Measurements from ENCODE around the gene TRUB1.

DNA sequence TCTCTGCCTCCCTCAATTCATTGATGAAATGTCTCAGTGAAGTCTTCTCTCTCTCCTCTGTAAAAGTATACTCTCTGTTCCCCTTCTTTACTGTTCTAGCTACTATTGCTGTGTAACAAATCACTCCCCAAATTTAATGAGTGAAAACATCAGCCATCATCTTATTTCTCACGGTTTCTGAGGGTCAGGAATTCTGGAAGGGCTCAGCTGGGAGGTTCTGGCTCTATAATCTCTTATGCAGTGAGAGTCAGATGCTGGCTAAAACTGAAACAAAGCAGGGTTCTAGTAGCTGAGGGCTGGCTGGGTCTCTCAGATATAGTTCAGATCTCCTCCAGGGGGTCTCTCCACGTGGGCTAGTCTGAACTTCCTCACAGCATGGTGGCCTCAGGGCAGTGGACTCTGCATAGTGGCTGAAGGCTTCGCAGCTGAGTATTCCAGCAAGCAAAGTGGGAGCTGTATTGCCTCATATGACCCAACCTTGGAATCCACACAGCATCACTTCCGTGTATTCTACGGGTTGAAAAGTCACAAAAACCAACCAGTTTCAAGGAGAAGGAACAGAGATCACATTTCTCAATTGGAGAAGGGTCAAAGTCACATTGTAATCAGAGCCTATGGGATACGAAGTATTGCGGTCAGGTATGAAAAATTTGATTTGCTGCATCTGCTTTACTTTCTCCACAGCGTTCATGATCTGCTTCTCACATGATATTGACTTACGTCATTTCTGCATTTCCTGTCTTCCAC, 80.4 kb downstream of the TRUB1 start:
- TF ChIP-seq, protein P1, sequence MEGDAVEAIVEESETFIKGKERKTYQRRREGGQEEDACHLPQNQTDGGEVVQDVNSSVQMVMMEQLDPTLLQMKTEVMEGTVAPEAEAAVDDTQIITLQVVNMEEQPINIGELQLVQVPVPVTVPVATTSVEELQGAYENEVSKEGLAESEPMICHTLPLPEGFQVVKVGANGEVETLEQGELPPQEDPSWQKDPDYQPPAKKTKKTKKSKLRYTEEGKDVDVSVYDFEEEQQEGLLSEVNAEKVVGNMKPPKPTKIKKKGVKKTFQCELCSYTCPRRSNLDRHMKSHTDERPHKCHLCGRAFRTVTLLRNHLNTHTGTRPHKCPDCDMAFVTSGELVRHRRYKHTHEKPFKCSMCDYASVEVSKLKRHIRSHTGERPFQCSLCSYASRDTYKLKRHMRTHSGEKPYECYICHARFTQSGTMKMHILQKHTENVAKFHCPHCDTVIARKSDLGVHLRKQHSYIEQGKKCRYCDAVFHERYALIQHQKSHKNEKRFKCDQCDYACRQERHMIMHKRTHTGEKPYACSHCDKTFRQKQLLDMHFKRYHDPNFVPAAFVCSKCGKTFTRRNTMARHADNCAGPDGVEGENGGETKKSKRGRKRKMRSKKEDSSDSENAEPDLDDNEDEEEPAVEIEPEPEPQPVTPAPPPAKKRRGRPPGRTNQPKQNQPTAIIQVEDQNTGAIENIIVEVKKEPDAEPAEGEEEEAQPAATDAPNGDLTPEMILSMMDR (IDR thresholded peaks at IDR 0.05; ENCODE audit: low read depth, low read length, poor library complexity, severe bottlenecking), result no peak
- TF ChIP-seq EZH2phosphoT487 (IDR thresholded peaks at IDR 0.05; ENCODE audit: borderline replicate concordance, low read length), result no peak
